ENCODE data around the gene NKAPD1.
"Not testable (repeated sequence)": the region's sequence is repeated elsewhere in the genome, so short reads cannot be mapped to it uniquely, and the experiment has no call there.

DNA sequence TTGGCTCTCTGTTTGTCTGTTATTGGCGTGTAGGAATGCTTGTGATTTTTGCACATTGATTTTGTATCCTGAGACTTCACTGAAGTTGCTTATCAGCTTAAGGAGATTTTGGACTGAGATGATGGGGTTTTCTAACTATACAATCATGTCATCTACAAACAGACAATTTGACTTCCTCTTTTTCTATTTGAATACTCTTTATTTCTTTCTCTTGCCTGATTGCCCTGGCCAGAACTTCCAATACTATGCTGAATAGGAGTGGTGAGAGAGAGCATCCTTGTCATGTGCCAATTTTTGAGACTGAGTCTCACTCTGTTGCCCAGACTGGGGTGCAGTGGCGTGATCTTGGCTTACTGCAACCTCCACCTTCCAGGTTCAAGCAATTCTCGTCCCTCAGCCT lies 25.8 kb upstream of the NKAPD1 start:
- TF ChIP-seq, protein P1, sequence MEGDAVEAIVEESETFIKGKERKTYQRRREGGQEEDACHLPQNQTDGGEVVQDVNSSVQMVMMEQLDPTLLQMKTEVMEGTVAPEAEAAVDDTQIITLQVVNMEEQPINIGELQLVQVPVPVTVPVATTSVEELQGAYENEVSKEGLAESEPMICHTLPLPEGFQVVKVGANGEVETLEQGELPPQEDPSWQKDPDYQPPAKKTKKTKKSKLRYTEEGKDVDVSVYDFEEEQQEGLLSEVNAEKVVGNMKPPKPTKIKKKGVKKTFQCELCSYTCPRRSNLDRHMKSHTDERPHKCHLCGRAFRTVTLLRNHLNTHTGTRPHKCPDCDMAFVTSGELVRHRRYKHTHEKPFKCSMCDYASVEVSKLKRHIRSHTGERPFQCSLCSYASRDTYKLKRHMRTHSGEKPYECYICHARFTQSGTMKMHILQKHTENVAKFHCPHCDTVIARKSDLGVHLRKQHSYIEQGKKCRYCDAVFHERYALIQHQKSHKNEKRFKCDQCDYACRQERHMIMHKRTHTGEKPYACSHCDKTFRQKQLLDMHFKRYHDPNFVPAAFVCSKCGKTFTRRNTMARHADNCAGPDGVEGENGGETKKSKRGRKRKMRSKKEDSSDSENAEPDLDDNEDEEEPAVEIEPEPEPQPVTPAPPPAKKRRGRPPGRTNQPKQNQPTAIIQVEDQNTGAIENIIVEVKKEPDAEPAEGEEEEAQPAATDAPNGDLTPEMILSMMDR (IDR thresholded peaks at IDR 0.05; ENCODE audit: borderline replicate concordance, extremely low read depth, low read length, poor library complexity, severe bottlenecking), result not testable (repeated sequence)
- TF ChIP-seq EZH2 (IDR thresholded peaks at IDR 0.05; ENCODE audit: borderline replicate concordance, low read depth, low read length, severe bottlenecking), result not testable (repeated sequence)

All from DND-41 (cell line).